GM23338 (cell line): Measurements from ENCODE around the gene TYMS.

Source experiments
- CREB1 ChIP-seq: fragments of 250-450 bp; sonication (Bioruptor Pico); IDR thresholded peaks from 2 replicates; pipeline ENCODE4 v1.5.0; 2020; ENCODE audit warnings: low read depth, mild to moderate bottlenecking, moderate library complexity
- CTCF ChIP-seq, 2 experiments: fragments of 200-600 bp in 1 of 2; sonication (generic) in 1 of 2; conservative IDR thresholded peaks; 2 replicates each; pipeline versions ENCODE4 v1.5.1 to v1.6.1; 2016 to 2017; ENCODE audit warnings: antibody characterized with exemption in 2 of 2, low read depth in 2 of 2, mild to moderate bottlenecking in 2 of 2, moderate library complexity in 1 of 2
- EZH2 ChIP-seq: fragments of 200-600 bp; sonication (generic); IDR thresholded peaks from one replicate; pipeline ENCODE4 v1.8.0; 2017; ENCODE audit warnings: antibody characterized with exemption, mild to moderate bottlenecking, low read depth; ENCODE audit not compliant: unreplicated experiment
- EZH2phosphoT487 ChIP-seq: fragments of 200-600 bp; sonication (generic); IDR thresholded peaks from one replicate; pipeline ENCODE4 v1.8.1; 2018; ENCODE audit warnings: antibody characterized with exemption; ENCODE audit not compliant: unreplicated experiment
- JUNB ChIP-seq: IDR thresholded peaks from one replicate; pipeline ENCODE4 v1.6.1; 2016; ENCODE audit warnings: antibody characterized with exemption; ENCODE audit not compliant: unreplicated experiment
- NANOG ChIP-seq: IDR thresholded peaks from 2 replicates; pipeline ENCODE4 v1.6.1; 2016; ENCODE audit warnings: antibody characterized with exemption, borderline replicate concordance
- POLR2AphosphoS5 ChIP-seq: IDR thresholded peaks from 2 replicates; pipeline ENCODE4 v1.6.1; 2016; ENCODE audit warnings: antibody characterized with exemption, low read depth
- REST ChIP-seq: IDR thresholded peaks from one replicate; pipeline ENCODE4 v1.6.1; 2018; ENCODE audit warnings: antibody characterized with exemption; ENCODE audit not compliant: unreplicated experiment
- STAT1 ChIP-seq: IDR thresholded peaks from one replicate; pipeline ENCODE4 v1.6.1; 2016; ENCODE audit warnings: antibody characterized with exemption; ENCODE audit not compliant: unreplicated experiment
- ZNF114 ChIP-seq: fragments of 250-450 bp; sonication (Bioruptor Pico); IDR thresholded peaks from 2 replicates; pipeline ENCODE4 v1.5.0; 2020; ENCODE audit warnings: mild to moderate bottlenecking, moderate library complexity
- ZNF331 ChIP-seq: fragments of 250-450 bp; sonication (Bioruptor Pico); IDR thresholded peaks from 2 replicates; pipeline ENCODE4 v1.5.0; 2020; ENCODE audit warnings: low read depth, mild to moderate bottlenecking, moderate library complexity
- ZNF462 ChIP-seq: fragments of 250-450 bp; sonication (Bioruptor Pico); IDR thresholded peaks from 2 replicates; pipeline ENCODE4 v1.5.0; 2020; ENCODE audit warnings: mild to moderate bottlenecking, moderate library complexity

- no peak for TF ChIP-seq POLR2AphosphoS5
- TF ChIP-seq EZH2: no peak
- no peak for TF ChIP-seq CTCF (conservative IDR thresholded peaks at IDR 0.05; ENCODE audit: low read depth in 2 of 2)
- no peak for TF ChIP-seq CREB1 (CRISPR knock-in tag)
- no peak for TF ChIP-seq EZH2phosphoT487
- no peak for TF ChIP-seq JUNB
- no peak for TF ChIP-seq REST
- no peak for TF ChIP-seq NANOG
- TF ChIP-seq ZNF331 (CRISPR knock-in tag): no peak
- no peak for TF ChIP-seq ZNF462 (CRISPR knock-in tag)
- no peak for TF ChIP-seq ZNF114 (CRISPR knock-in tag)
- TF ChIP-seq STAT1: no peak
Observed at GRCh38 chr18:713135-713490, 55.7 kb downstream of the TYMS start.
